Amniotic epithelial cell (primary cell): Measurements from ENCODE around the gene TRIM28.
"Not testable (repeated sequence)": the region's sequence is repeated elsewhere in the genome, so short reads cannot be mapped to it uniquely, and the experiment has no call there.

ENCODE experiments used
- DNase-seq: peaks from one replicate; pipeline ENCODE4 v3.0.0-alpha.2; 2010; ENCODE audit warnings: low read depth

Gene TRIM28

DNA sequence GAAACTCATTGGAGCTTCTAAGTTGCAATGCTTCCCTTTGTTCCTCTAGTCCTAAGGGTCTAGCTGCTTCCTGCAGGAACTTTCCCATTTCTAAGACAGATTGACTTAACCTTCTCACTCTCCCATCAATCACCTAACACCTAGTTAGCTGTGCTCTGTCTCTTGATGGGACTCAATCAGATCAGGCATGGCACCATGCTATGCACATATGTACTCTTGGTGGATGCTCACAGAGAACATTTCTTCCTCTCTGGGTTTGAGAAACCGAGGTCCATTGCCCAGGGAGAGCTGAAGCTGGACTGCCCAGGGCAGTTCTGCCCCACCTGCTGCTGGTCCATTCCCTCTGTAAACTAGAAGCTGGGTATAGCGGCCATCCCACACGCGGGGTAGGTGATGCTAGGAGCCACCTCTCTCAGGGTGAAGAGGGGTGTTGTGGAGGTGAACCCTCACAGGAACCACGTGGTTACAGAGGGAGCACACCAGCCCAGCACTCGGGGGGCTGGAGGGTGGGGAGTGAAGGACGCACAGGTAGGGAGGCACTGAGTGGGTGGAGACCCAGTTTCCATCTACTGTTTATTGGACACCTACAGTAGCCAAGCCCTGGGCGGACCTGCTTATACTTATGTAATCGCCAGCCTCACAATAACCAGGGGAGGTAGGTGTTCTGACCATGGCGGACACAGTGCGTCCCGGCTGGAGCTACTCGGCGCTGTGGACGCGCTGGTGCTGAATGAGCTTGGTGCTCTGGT, 17.7 kb downstream of the TRIM28 start:
- no peak for DNase-seq

DNA sequence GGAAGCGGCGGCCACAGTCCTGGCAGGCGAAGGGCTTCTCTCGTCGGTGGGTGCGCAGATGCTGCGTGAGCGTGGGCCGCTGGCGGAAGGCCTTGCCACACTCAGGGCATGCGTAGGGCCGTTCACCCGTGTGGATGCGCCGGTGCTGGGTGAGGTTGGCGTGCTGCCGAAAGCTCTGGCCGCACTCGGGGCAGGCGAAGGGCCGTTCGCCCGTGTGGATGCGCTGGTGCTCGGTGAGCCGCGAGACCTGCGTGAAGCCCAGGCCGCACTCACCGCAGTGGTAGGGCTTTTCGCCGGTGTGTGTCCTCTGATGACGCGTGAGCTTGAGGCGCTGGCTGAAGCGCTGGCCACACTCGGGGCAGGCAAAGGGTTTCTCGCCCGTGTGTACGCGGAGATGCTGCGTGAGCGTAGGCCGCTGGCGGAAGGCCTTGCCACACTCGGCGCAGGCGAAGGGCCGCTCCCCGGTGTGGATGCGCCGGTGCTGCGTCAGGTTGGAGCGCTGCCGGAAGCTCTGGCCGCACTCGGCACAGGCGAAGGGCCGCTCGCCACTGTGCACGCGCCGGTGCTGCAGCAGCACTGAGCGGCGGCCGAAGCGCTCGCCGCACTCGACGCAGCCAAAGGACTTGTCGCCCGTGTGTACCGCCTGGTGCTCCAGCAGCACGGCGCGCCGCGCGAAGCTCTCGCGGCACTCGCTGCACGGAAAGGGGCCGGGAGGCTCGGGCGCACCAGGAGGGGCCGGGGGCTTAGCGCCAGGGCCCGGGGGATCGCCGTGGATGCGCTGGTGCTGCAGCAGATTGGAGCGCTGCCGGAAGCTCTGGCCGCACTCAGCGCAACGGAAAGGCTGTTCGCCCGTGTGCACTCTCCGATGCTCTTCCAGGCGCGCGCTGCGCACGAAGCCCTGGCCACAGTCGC, 18.5 kb downstream of the TRIM28 start:
- peak; percentile 39 for DNase-seq

DNA sequence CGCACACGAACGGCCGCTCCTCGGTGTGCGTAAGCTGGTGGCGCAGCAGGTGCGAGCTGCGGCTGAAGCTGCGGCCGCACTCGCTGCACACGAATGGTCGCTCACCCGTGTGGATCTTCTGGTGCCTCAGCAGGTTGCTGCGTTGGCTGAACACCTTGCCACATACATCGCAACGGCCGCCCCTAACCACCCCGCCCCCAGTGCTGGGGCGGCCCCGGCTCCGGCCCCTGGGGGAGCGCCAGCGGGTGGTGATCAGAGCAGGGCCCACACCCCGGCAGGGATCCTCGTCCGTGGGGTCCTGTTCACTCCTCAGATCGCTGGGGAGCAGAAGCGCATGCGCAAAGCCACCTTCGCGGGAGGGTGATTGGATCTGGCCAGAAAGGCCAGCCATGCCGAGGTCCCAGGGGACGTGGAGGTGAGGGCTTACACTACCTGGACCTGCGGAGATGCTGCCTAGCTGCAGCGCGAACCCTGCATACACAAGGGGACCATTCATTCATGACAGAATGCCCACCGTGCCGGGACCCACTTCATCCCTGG, 19.2 kb downstream of the TRIM28 start:
- DNase-seq = no peak

DNA sequence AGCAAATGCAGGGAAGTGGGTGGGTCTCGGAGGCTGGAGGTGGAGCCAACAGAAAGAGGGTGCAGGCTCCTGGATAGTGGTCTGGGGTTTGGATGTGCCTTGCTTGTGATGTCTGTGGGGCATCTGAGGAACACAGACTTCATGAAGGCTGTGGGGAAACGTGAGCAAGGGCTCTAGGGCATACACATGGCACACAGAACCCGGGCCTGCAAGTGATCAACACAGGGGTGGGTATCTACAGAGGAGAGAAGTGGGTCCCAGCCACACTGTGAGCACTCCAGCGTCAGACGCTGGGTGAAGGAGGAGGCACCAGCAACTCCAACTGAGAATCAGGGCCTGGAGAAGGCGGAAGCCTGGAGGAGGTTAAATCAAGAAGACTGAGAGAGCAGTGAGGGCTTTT, 20.0 kb downstream of the TRIM28 start:
- no peak for DNase-seq

DNA sequence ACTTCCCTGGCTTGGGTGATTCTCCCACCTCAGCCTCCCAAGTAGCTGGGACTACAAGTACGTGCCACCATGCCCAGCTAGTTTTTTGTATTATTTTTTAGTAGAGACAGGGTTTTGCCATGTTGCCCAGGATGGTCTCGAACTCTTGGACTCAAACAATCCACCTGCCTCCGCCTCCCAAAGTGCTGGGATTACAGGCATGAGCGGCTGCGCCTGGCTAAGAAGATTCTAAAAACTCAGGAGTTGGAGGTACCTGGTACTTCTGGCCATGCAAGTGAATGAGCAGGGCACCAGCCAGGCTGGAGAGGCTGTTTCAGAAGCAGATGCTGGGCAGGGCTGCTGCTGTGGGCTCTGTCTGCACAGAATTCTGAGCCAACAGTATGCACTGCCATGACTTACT, 23.1 kb downstream of the TRIM28 start:
- no peak for DNase-seq

DNA sequence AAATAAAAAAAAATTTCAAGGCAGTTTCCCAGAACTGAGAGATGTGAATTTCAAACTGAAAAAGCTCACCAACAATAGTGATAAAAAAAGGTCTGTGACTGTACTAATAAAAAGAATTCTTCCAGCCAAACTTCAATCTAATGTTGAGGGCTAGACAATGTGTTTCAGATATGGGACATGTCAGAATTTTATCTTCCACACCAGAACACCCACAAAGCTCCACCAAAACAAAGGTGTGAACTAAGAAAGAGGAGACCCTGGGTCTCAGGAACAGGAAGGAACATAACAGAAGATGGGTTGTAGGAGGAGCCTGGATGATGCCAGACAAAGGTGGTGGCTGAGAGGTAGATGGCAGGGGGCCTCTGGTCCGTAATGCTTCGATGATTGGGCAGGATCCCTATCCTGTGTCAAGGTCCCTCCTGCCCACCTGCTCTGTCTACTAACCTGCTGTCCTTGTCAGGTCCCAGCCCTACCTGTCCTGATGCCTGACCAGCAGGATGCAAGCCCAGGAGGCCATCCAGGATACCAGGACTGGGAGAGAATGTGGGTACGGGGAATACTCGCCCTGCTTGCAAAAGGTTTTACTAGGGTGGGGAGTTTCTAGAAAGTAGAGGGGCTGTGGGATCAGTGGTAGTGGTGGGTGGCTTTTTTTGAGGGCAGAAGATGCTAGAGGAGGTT, 24.7 kb downstream of the TRIM28 start:
- DNase-seq = no peak

DNA sequence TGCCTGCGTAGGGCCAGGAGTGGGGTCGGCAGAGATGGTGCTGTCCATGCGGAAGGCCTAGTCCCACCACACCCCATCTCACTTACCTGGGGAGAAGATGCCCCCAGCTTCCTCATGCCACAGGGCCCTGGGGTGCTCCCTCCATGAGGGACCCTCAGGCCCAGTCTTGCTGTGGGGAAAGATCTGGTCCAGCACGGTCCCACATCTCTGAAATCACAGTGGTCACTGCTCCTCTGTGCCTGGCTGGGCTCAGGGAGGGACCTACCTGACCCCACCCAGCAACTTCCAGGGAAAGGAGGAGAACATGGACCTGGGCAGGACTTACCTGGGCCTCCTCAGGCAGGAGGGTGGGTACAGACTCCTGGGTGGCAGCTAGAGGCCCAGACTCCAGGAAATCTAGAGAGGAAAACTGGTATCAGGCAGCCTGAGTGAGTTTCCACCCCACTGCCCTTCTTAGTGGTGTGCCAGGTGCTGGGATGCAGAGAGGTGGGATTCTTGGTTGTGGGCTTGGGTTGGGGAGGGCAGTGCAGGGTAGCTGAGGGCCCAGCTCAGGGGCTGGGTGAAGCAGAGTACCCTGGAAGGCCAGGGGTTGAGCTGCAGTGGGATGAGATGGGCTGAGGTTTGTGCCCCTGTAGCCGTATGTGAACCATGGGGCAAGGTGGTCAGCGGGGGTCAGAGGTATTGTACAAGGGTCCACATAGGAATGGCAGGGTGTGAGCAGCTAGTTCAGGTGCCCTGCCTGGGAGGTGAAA, 25.5 kb downstream of the TRIM28 start:
- DNase-seq = no peak

DNA sequence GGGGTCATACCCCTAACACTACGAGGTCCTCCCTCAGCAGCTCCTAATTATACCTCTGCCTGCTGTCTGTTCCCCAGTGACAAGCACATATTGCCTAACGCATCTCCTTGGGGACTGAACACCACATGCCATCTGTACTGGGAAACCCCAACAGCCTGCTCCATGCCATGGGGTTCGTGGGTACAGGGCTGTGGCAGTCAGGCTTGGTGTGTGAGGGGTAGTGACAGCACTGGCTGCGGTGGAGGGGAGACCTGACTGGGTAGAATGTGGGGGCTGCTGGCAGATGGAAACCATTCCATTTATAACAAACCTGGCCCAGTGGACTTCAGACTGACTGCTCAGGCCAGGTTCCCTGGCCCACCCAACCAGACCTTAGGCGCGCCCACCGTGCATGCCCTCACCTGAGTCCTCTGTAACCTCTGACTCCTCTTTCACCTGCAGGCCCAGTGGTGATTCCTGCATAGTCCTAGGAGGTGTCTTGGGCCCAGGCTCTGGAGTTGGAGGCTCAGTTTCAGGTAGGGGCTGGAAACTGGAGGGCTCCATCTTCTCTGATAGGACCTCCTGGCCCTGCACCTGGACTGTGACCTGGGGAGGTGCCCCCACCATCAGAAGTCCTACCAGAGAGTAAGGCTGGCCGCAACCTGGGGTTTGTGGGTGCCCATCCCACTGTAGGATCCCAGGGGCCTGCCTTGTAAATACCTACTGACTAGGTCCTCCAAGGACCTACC, 26.2 kb downstream of the TRIM28 start:
- no peak for DNase-seq

DNA sequence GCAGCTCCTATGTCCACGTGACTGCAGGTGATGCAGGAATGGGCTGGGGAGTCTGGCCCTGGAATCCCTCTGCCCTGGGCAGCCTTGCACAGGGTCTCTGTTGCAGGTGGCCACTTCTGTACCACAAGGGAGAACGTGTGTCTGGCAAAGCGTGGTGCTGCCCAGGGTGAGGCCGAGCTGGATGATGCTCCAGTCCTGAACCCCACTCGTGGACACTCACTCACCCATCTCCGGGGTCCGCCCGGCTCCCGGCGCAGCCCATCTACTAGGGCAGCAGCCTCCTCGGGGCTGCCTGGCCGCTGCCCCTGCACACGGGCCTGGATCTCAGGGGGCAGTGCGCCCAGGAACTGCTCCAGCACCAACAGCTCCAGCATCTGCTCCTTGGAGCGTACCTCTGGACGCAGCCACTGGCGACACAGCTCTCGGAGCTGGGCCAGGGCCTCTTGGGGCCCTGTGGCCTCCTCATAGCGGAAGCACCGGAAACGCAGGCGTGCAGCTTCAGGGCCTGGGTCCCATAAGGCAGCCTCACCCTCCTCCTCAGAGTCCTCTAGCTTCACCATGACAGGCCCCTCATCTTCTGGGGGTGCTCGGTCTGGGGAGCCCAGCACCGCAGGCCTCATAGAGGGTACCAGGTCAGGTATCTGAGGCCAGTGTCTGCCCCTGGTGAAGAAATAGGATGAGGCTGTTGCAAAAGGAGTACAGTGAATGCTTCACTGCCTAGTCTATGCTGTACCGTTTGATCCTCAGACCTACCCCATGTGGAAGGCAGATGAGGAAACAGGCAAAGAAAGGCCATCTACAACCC, 27.1 kb downstream of the TRIM28 start:
- DNase-seq = no peak

DNA sequence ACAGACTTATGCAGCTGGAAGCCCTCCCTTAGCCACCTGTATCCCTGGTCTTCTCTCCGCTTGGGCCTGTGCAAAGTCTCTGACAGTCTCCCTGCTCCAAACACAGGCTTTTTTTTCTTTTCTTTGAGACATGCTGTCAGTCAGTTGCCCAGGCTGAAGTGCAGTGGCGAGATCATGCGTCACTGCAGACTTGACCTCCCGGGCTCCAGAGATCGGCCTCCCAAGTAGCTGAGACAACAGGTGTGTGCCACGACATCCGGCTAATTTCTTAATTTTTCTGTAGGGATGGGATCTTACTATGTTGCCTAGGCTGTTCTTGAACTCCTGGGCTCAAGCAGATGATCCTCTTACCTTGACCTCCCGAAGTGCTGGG, 27.7 kb downstream of the TRIM28 start:
- no peak for DNase-seq

DNA sequence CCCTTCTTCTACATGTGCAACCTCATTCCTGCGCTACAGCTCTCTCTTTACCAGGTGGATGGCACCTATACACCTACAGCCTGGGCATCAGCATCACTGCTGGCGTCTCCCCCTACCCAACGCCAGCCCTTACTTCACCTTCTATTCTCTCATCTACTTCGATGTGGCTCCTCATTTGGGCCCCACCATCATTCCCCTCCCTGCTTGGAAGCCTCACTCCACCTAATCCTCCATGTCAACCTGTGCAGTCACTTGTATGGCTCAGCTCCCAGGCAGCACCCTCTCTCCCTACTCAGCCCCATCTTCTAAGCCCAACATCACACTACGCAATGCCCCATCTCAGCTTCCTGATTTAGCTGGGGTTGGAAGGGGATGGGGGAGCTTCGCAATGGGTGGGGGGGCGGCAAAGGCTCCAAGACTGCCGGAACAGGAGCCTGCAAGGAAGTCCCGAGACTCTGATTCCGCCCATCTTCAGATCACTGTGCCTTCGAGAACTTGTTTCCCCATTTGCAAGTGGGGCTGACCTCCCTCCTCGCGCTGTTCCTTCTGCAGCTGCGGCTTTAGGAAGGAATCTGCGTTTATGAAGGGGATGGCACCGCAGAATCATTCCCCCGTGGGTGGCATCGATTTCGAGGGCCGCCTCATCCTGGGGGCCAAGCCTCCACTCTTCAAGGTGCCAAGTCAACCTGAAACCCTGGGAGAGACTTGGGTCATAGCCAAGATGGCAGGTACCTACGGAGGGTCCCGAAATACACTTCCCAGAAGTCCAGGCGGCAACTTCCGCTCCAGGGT, 28.4 kb downstream of the TRIM28 start:
- no peak for DNase-seq

DNA sequence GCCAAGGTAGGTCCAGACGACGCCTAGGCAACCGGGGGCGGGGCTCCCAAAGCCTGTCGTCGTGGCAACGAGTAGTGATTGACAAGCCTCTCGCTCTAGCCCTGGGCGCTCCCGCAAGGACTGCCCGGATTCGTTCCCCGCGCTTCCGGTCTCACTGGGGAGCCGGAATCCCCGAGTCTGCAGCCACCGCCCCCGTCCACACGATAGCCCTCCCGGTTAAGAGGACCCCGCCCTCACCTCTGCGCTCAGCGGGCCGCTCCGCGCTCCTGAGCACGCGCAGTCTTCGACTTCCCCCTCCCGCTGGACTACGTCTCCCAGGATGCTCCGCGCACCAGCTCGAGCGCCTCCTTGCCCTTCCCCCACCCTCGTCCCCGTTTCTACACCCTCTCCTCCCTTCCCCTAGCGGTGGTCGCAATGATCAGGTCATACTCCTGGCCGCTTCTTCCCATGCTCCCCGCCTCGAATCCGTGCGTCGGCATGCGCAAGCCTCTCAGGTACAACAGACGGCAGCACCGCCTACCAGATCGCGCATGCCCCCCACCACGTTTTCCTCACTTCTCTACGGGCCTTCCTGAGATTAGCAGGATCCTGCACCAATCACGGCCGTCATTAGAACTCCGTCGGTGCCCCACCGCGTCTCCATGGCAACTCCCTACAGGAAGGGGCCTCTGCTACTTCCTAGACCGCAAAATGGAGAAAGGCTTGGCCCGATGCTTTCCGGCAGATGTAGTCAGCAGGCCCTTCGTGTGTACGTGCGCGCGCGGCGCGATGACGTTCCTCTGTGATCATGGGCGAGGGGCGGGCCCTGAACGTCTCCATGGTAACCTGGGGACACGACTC, 29.2 kb downstream of the TRIM28 start, which contains the start of gene MZF1:
Gene MZF1, minus strand, starts transcription at position 518 of the 840 bp plus-strand sequence. CDS start 1,946 bp downstream, outside the sequence.
- DNase-seq = peak; percentile 100

DNA sequence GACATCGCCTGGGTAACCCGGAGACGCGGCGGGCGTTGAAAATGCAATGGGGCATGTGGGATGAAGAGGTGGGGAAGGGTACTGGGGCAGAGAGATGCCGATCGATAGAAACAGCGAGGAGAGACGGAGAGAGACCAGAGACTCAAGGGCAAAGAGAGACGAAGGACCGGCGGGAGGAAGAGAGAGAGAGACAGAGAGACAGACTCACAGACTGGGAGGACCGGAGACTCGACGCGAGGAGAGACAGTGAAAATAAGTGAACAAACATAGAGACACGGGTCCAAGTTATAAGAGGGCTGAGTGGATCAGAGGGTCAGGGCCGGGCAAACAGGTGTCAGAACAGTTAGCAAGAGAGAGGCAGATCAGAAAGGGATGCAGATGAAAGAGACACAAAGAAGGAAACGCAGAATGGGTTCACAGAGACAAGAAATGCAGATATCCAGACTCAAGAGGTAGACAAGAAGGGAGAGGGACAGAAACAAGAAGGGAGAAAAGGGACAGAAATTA, 29.8 kb downstream of the TRIM28 start:
- no peak for DNase-seq

DNA sequence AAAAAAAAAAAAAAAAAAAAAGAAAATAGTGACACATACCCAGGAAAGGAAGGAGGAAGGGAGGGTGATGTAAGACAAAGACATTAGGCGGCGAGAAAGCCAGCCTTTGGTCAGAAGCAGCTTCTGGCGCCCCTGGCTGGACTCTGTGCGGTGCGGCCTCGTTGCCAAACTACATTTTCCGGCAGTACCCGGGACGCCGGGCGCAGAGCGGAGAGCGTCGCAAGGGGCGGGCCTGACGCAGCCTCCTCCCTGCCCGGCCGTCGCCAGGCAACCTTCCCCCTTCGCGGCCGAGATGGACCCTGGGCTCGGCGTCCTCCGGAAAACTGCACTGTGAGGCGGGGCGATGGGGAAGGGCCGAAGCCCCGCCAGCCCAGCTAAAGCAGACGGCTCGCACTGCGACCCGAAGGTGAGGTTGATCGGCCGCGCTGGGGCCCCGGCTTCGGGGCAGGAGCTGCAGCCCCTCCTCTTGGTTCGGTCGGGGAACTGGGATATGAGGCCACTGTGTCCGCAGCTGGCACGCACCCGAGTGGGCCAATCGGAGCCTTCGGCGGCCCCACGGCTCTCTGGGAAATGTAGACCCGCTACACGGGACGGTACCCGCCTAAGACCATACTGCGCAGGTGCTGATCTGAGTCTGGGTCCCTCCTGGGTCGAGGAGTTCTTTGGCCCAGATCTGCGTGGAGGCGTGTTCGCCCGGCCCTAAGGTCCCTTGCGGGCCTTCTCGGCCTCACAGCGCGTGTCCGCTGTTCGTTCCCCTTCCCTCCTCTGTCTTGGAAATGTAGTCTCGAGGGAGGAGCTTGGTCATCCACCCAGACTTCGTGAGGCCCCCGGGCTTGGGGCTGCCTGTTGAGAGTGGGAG, 31.5 kb downstream of the TRIM28 start:
- DNase-seq = peak; percentile 86

DNA sequence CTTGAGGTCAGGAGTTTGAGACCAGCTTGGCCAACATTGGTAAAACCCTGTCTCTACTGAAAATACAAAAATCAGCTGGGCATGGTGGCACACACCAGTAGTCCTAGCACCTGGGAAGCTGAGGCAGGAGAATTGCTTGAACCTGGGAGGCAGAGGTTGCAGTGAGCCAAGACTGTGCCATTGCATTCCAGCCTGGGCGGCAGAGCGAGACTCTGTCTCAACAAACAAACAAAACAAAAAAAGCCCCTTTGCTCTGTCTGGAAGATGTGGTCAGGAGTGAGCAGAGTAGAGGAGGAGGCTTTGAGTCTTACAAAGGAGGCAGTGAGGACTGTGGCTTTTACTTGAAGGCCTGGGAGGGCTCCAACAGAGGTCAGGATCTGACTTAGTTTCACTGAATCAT, 33.7 kb downstream of the TRIM28 start:
- DNase-seq = not testable (repeated sequence)

DNA sequence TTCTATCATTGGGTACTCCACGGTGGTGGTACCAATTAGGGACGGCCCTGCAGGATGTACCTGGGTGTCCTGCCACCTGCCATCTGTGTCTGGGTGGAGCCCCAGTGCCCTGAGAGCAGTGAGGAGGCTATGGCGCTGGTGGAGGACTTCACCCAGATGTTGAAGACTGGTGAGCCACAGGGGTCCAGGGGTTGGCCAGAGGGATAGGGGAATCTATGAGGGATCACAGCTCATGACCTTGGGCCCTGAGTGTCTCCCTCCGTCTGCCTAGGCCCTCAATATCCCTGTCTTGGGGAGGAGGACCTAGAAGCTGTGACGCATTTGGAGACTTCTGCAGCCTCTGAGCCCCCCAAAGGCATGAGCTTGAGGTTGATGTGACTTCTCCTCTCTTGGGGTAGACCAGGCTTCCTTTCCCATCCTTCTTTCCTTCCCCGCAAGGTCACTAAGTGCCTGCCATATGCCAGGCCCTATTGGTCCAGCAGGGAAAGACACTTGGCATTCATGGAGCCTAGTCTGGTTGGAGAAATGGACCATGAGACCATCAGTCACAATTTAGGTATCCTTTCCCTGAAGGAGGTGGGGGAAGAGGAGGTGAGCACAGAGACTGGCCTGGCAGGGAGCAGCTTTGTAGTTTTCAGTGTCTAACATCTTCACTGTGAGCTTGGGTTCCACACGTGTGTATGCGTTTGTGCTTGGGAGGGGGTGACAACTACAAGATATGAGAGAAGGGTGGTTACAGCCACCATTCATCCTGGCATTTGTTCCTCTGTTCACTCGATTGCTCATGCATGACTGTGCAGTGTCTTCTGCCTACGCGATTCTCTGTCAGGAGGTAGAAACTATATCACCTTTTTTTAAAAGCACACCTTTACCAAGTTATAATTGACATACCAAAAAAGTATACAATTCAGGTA, 34.4 kb downstream of the TRIM28 start:
- no peak for DNase-seq
